ENCODE data around the gene STAC. TPM values are rescaled to one million over a fixed set of nuclear protein-coding genes. Genes with fewer than 3 reads are reported as not detected.

STAC gene
- total and polyA plus RNA-seq, 12 donors: 0.13 to 1.5 (median 0.42) TPM

DNA sequence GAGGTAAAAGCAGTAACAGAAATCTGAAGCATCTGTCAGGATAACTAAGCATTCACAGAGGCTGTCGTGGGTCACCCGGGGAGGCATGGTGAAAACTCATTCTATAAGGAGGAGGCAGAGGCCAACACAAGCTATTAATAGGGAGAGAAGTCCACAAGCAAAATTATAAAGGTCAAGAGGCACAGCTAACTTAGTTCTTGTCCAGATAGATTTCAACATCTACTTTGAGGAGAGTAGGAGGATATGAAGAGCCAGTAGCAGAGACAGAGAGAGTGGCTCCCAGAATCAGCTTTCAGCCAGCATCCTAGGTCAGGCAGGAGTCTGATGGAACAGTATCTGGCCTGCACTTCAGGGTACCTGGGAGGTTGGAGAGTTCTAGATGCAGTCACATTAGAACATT is 95.3 kb downstream of the STAC start:
- TF ChIP-seq, protein P1, sequence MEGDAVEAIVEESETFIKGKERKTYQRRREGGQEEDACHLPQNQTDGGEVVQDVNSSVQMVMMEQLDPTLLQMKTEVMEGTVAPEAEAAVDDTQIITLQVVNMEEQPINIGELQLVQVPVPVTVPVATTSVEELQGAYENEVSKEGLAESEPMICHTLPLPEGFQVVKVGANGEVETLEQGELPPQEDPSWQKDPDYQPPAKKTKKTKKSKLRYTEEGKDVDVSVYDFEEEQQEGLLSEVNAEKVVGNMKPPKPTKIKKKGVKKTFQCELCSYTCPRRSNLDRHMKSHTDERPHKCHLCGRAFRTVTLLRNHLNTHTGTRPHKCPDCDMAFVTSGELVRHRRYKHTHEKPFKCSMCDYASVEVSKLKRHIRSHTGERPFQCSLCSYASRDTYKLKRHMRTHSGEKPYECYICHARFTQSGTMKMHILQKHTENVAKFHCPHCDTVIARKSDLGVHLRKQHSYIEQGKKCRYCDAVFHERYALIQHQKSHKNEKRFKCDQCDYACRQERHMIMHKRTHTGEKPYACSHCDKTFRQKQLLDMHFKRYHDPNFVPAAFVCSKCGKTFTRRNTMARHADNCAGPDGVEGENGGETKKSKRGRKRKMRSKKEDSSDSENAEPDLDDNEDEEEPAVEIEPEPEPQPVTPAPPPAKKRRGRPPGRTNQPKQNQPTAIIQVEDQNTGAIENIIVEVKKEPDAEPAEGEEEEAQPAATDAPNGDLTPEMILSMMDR (IDR thresholded peaks at IDR 0.05): no peak
- ATAC-seq (peak in 1 of 8 donors; percentile 27), DNase-seq (no peak)
- intact Hi-C loops (cut with DNase I): no loop called here
- H3K9me3 ChIP-seq: peaks cover 0 to 24% (median 0%) of the 10 kb centered on the region in 11 donors
- H3K27ac ChIP-seq: no peak overlapping the region
- no peak overlapping the region for H3K4me3 ChIP-seq
- no peaks in the 10 kb centered on the region for H3K4me1 ChIP-seq
- no peaks in the 10 kb centered on the region for H3K27me3 ChIP-seq
- no peaks in the 10 kb centered on the region for H3K36me3 ChIP-seq
- 36 to 42% methylated on average over 2 of the region's 2 CpGs for WGBS, 2 donors

DNA sequence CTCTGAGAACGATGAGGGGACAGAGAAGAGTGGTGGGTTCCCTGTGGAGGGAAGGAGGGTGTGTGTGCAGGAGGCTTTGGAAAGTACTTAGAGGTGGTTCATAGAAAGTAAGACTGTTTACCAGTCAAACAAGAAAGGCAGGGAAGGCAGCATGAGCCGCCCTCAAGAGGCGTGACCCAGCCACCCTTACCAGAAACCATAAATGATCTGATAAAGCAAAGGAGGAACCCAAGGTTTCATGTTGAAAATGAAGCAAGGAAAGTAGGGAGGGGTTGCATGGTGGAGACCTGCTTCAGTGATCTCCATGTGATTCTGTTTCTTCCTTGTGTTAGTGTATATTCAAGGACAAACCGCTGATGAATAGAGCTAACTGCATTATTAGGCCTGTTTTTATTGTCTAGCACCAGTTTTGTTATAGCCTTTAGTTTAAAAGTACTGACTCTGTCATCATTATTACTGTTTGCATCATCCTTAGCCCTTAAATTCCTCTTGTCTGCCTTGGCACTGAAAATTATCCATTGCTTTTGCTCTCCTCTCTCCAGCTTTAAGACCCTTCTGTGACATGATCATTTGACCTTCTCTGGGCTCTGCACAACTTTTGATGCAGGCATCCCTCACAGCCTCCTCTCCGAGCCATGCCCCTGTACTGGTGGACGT is 96.1 kb downstream of the STAC start:
- H3K9me3 ChIP-seq: peaks cover 0 to 21% (median 0%) of the 10 kb centered on the region in 11 donors
- no peak for DNase-seq

DNA sequence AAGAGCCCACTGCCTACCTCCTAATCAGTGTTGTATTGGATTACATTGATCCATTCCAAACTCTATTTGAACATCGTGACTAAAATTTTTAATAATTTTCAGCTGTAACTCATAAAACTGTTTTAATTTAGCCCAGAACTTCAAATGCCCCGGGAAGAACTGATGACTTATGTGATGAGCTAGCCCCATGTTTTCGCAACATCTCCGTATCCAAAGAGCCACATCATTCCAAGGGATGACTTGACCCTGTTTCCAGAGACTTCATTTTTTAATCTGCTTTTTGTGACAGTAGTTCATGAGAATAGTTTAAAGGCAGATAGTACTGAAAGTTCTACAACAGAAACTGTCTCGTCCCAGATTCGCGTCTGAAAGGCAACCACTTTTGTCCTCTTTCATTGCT is 97.4 kb downstream of the STAC start:
- no peak overlapping the region for H3K4me3 ChIP-seq
- 87 to 94% methylated on average over 7 of the region's 7 CpGs for WGBS, 2 donors
- no peaks in the 10 kb centered on the region for H3K4me1 ChIP-seq
- H3K9me3 ChIP-seq: peaks cover 0 to 14% (median 0%) of the 10 kb centered on the region in 11 donors
- H3K27ac ChIP-seq: no peak overlapping the region
- intact Hi-C loops (cut with DNase I): no loop called here
- DNase-seq (no peak), ATAC-seq (no peak)
- H3K27me3 ChIP-seq: no peaks in the 10 kb centered on the region
- TF ChIP-seq, protein P1 (IDR thresholded peaks at IDR 0.05): no peak
- H3K36me3 ChIP-seq: no peaks in the 10 kb centered on the region

More for the DNA sequence above, 96.1 kb downstream of the STAC start:
- no peaks in the 10 kb centered on the region for H3K27me3 ChIP-seq
- intact Hi-C loops (cut with DNase I): no loop called here
- no peaks in the 10 kb centered on the region for H3K36me3 ChIP-seq
- ATAC-seq: no peak
- H3K4me1 ChIP-seq: no peaks in the 10 kb centered on the region
- 52 to 77% methylated on average over 6 of the region's 6 CpGs for WGBS, 2 donors
- H3K27ac ChIP-seq: no peak overlapping the region
- no peak overlapping the region for H3K4me3 ChIP-seq
- TF ChIP-seq, protein P1 (IDR thresholded peaks at IDR 0.05): no peak

DNA sequence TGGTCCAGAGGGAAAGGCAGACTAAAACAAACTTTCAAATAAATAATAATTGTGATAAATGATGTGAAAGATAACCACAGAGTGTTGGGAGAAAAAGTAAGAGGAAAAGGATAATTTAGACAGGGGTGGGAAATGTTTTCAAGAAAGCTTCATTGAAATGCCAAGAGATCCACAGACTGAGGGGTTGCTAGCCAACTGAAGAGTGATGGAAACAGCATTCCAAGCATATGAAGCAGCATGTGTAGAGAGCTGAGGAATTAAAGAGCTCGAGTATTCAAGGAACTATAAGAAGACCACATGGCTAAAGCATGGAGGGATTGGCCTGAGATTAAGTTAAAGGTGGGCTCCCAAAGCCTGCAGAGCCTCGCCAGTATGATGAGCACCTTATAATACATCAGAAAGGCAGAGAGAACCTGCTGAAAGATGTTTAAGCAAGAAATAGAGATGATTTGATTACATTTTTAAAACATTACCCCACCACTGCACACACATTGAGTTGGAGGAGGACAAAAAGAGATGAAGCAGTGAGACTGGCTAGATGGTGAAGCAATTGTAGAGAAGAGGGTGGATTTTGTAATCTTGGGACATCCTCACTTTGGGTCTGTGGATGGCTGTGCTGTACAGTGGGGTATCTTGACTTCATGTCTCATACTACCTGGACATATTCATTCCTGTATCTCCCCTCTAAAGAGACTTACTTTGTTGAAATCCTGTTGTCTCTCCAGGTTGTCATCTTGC is 100.8 kb downstream of the STAC start:
- DNase-seq: no peak
- WGBS, 2 donors: 32 to 65% methylated on average over 2 of the region's 2 CpGs
- Histone ChIP-seq H3K27ac (no peak overlapping the region), H3K4me1 (no peaks in the 10 kb centered on the region), H3K9me3 (peaks cover 0 to 14% (median 0%) of the 10 kb centered on the region in 11 donors), H3K36me3 (no peaks in the 10 kb centered on the region), H3K27me3 (no peaks in the 10 kb centered on the region), H3K4me3 (no peak overlapping the region)
- TF ChIP-seq, protein P1 (IDR thresholded peaks at IDR 0.05): no peak
- ATAC-seq: no peak
- intact Hi-C loops (cut with DNase I): no loop called here
